ENCODE results near the gene NALF2.
A peak's percentile ranks its signal among the peaks of the same experiment; 100 is the strongest.

The NALF2 gene

GRCh38 chrX:69503782-69504625, at the start of gene NALF2:
NALF2 (plus strand) TSS chrX:69504326; CDS start chrX:69505283, 957 bp downstream.
- peak; percentile 13 for DNase-seq (ENCODE audit: low read depth)

GRCh38 chrX:69457756-69458155, 46.4 kb upstream of the NALF2 start:
- no peak for DNase-seq (ENCODE audit: low read depth)

DNA sequence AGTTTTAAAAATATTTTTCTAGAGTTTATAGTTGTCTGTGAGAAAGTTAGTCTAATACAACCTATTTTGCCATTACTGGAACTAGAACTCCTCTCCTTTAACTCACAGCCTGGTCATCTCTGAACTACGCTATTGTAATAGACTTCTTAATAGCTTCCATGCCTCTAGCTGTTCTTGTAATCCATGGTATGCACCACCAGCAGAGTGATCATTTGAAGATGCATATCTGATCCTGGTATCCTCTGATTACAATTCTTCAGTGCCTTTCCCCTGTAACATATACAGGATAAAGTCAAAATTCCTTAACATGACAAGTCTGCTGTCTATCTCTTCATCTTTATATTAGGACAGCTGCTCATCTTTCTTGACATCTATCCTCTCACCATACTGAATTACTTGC, 37.6 kb upstream of the NALF2 start:
- DNase-seq (ENCODE audit: low read depth): no peak

DNA sequence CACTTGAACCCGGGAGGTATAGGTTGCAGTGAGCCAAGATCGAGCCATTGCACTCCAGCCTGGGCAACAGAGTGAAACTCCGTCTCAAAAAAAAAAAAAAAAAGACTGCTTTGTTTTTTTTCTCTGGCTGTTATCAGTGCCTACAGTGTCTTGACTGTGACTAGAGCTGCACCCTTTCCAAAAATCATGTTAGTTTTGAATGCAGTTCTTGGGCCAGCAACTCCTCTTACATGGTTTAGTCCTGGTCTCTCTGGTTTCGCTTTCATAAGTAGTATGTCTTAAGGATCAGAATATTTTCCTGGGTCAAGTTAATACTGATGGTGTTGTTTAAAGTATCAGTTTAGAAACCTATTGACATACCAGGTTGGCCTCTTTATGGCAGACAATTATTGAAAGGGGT, 34.2 kb upstream of the NALF2 start:
- no peak for DNase-seq (ENCODE audit: low read depth)

GRCh38 chrX:69489625-69490024, 14.5 kb upstream of the NALF2 start:
- no peak for DNase-seq (ENCODE audit: low read depth)

GRCh38 chrX:69493193-69493592, 10.9 kb upstream of the NALF2 start:
- no peak for DNase-seq (ENCODE audit: low read depth)

DNA sequence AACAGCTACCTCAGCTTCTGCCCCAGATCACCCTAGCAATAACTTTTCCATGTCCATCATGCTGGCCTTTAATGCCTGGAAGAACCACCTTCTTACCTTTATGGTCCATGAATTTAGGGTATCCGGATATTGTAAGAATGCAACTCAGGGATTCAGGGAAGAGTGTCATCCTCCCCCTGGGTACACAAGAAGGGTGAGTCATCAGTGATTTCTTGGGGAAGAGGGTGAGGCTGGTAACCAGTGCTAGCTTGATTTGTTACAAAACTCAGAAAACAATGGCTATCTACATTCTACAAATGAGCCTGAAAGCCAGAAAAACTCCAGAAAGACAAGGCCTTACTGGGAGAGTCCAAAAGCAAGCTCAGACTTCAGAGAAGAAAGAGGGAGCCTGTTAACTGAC, 10.4 kb upstream of the NALF2 start:
- no peak for DNase-seq (ENCODE audit: low read depth)

DNA sequence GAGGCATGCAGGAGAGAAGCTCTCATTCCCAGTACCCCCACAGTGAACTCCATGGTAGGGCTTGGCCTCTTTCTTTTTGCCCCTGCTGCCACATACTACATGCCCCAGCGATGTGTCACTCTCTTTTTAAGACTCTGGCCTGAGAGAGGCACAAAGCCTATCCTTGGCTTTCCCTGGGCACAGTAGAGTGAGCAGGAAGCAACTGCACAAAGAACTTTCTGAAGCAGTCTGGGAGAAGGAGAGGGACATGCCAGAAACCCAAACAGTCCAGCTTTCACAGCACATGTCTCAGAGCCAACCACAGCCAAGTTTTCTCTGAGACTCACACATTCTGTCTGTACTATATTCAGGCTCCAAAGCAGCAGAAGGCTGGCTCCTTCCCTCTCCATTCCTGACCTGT, 7.9 kb upstream of the NALF2 start:
- DNase-seq (ENCODE audit: low read depth): no peak

GRCh38 chrX:69501429-69501828, 2.7 kb upstream of the NALF2 start:
- no peak for DNase-seq (ENCODE audit: low read depth)

DNA sequence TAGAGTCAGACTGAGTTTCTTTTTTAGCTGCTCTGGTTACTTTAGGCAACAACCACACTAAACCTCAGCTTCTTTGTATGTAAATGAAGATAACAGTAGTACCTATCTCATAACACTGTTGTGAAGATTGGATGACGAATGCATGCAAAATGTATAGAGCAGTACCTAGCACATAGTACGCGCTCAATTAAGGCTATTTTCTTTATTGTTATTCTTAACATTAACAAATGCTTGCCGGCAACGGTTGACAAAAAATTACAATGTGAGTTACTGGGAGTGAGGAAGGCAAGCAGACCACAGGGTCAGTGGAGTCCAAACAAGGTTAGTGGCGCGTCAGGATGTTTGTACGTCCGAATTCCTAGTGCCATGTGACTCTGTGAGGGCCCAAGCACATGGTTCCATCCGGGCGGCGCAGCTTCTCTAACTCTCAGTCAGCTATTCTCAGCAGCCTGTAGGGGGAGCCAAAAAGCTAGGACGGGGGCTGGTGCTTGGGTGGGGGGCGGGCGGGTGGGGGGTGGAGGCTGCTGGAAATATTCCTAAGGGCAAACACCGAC, 821 bp upstream of the NALF2 start:
- DNase-seq (ENCODE audit: low read depth): no peak

DNA sequence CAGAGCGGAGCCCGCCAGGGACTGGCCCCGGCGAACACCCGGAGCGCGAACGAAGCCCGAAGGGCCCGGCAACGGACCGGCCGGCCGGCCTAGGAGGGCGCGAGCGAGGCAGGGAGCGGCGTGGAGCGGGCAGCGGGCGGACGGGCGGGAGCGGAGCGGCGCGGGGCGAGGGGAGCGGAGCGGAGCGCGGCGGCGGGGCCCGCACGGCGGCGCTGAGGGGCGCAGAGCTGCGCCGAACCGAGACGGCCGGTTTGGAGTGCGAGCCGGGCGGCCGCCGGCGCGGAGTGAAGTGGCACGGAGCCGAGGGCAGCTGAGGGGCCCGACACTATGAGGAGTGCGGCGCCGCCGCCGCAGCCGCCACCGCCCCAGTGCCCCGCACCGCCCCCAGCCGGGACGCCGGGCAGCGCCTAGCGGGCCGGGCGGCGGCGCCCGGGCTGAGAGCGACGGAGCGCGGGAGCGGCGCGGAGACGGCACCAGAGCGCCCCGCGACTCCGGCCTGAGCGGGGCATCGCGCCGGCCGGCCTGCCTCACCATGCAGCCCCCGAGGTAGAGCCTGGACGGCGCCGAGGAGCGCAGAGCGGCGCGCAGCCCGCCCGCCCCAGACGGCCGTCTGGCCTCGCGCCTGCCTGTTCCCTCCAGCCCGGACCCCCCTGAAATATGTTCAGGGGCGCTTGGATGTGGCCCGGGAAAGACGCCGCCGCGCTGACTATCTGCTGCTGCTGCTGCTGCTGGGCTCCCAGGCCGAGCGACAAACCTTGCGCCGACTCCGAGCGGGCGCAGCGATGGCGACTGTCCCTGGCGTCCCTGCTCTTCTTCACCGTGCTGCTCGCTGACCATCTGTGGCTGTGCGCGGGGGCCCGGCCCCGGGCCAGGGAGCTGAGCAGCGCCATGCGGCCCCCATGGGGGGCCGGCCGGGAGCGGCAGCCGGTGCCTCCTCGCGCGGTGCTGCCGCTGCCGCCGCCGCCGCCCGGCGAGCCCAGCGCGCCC, 793 bp downstream of the NALF2 start:
- no peak for DNase-seq (ENCODE audit: low read depth)

DNA sequence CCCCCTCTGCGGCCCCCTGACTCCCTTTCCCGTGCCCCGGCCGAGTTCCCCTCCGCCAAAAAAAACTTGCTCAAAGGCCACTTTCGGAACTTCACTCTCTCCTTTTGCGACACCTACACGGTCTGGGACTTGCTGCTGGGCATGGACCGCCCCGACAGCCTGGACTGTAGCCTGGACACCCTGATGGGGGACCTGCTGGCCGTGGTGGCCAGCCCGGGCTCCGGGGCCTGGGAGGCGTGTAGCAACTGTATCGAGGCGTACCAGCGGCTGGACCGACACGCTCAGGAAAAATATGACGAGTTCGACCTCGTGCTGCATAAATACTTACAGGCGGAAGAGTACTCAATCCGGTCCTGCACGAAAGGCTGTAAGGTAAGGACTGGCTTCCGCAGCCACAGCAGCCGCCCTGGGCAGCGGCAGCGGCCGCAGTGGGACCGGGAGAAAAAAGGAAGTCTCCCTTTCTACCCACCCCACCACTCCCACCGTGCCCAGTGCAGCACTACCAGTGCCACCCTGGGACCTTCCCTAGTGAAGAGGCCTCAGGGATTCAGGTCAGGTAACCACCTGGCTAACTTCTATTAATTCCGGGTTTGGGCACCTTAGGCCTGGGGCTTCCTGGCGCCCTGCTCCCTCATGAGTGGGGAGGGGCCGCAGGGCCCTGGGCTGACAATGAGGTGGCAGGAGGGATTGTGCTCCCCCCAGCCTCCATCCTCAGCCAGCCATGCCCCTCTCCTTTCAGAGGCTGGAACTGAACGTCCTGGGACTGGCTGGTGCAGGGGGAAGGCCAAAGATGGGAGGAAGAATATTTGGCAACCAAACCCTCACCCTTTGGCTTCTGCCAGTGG, 1.9 kb downstream of the NALF2 start:
- DNase-seq (ENCODE audit: low read depth): no peak

- no peak for DNase-seq (ENCODE audit: low read depth)
Measured at GRCh38 chrX:69506617-69507499, 2.7 kb downstream of the NALF2 start.

GRCh38 chrX:69507500-69507789, 3.3 kb downstream of the NALF2 start:
- no peak for DNase-seq (ENCODE audit: low read depth)

GRCh38 chrX:69508610-69509009, 4.5 kb downstream of the NALF2 start:
- DNase-seq (ENCODE audit: low read depth): no peak

GRCh38 chrX:69510137-69510715, 6.1 kb downstream of the NALF2 start:
- no peak for DNase-seq (ENCODE audit: low read depth)

DNA sequence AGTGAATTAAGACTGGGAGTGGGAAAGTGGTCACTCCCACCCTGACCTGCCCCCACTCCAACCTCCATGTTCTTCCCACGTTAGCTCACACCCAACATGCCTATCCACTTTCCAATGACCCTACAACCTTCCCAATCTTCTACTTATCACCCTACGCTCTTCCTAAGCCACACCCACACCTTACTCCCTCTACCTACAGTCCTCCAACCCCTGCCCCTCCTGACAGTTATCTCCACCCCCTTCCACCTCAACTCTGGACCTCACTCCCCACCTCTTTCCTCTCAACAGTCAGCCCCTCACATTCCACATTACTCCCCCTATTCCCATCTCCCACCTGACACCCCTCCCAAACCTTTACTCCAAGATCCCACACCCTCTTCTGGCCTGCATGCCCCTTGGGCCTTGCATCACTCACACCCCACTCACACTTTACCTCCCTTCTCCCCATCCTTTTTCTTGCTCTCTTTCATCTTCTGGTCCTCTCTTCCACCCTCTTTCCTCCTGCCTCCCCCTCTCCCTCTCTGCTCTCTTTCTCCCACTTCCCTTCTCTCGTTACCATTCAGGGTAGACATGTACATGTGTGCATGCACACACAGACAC, 6.9 kb downstream of the NALF2 start:
- no peak for DNase-seq (ENCODE audit: low read depth)

GRCh38 chrX:69522052-69522451, 17.9 kb downstream of the NALF2 start:
- DNase-seq (ENCODE audit: low read depth): no peak

GRCh38 chrX:69523314-69523713, 19.2 kb downstream of the NALF2 start:
- DNase-seq (ENCODE audit: low read depth): no peak

- no peak for DNase-seq (ENCODE audit: low read depth)
Measured at GRCh38 chrX:69524781-69525363, 20.7 kb downstream of the NALF2 start.

Measured in HS-5 (cell line).